ENCODE results near the gene ALPG. TPM values are rescaled to one million over a fixed set of nuclear protein-coding genes. Genes with fewer than 3 reads are reported as not detected.
"Not testable (repeated sequence)": the region's sequence is repeated elsewhere in the genome, so short reads cannot be mapped to it uniquely, and the experiment has no call there.

Gene ALPG
- total RNA-seq, 1 experiment from 2014 or later: 218 TPM

GRCh38 chr2:232447091-232447620 lies 40.5 kb downstream of the ALPG start:
- in situ Hi-C loops (cut with HindIII; ENCODE audit: low sequenced_read_pairs): no loop called here
- DNase-seq (ENCODE audit: low spot score): no peak

GRCh38 chr2:232447638-232448303 lies 41.1 kb downstream of the ALPG start:
- no peak for DNase-seq (ENCODE audit: low spot score)
- in situ Hi-C loops (cut with HindIII; ENCODE audit: low sequenced_read_pairs): no loop called here

DNA sequence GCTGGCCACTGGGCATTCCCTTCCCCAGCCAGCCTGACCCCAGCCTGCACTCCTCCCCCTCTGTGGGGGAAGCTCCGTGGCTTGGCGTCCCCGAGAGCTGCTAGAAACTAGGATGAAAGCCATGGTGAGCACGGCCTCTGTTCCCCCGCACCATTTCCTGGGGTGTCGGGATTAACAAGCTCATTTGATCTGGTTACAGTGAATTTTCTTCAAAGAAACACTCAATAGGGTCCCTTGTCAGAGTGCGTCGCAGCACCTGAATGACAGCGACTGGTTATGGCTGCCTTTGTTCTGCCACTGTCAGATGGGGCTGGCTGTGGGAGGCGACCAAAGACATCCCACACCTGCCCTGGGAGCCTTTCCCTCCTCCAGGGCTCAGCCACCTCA lies 41.7 kb downstream of the ALPG start:
- no peak for DNase-seq (ENCODE audit: low spot score)
- in situ Hi-C loops (cut with HindIII; ENCODE audit: low sequenced_read_pairs): no loop called here

- DNase-seq (ENCODE audit: low spot score): no peak
- in situ Hi-C loops (cut with HindIII; ENCODE audit: low sequenced_read_pairs): no loop called here
These were observed 43.3 kb downstream of the ALPG start for GRCh38 chr2:232449964-232450363.

DNA sequence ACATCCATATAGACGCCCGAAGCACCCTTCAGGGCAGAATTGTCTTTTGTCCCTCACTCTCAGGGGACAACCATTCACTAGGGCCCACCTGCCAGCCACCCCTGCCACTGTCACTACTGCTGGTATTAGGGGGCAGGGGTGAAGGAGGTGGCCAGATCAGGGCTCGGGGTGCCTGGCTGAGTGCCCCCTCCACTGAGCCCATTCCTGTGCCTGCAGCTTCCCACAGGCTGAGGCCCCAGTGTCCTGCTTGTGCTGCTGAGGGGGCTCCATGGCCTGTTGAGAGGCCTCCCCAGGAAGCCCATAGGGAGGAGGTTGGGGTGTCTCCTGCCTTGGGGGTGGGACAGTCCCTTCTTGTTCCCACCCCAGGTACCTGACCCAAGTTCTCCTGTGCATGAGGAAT lies 45.0 kb downstream of the ALPG start:
- DNase-seq (ENCODE audit: low spot score); in situ Hi-C loops (cut with HindIII; ENCODE audit: low sequenced_read_pairs): not testable (repeated sequence)

- DNase-seq (ENCODE audit: low spot score): no peak
- in situ Hi-C loops (cut with HindIII; ENCODE audit: low sequenced_read_pairs): no loop called here
These were observed 48.0 kb downstream of the ALPG start for GRCh38 chr2:232454630-232455029.

DNA sequence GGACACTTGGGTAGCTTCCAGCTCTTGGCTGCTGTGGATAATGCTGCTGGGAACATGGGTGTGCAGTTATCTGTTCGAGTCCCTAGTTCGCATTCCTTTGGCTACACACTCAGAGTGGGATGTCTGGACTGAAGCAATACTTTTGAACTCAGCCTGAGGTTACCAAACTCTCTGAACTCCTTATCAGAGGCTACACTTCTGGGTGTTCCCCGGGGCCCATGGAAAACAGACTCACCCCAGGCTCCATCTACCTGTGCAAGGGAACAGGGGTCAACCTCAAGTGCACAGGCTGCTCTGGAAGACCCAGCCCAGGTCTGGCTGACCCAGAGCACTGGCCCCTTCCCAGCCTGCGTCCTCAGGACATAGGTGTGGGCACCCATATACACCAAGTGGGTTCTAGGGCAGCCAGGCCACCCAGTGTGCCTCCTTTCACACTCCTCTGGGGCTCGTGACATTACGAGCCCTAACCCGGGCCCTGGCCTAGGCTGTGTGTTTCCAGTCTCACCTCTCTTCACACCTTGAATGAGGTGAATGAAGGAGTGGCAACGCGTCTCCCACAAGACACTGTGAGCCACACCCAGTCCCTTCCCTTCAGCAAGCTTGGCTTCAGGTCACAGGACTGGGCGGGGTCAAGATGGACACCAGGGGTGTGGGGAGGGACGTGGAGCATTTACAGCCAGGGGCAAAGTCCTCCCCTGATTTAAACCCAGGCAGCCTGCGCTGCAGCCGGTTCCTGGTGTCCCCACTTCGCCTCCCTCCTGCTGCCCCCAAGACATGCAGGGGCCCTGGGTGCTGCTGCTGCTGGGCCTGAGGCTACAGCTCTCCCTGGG lies 49.0 kb downstream of the ALPG start, which contains the start of gene ALPI:
Gene ALPI, plus strand, starts transcription at position 728 of the 830 bp plus-strand sequence. Its CDS starts 47 bp downstream, at position 775.
- in situ Hi-C loops (cut with HindIII; ENCODE audit: low sequenced_read_pairs): no loop called here
- DNase-seq (ENCODE audit: low spot score): no peak

GRCh38 chr2:232456296-232457120 lies 49.9 kb downstream of the ALPG start:
- in situ Hi-C loops (cut with HindIII; ENCODE audit: low sequenced_read_pairs): no loop called here
- DNase-seq (ENCODE audit: low spot score): no peak

DNA sequence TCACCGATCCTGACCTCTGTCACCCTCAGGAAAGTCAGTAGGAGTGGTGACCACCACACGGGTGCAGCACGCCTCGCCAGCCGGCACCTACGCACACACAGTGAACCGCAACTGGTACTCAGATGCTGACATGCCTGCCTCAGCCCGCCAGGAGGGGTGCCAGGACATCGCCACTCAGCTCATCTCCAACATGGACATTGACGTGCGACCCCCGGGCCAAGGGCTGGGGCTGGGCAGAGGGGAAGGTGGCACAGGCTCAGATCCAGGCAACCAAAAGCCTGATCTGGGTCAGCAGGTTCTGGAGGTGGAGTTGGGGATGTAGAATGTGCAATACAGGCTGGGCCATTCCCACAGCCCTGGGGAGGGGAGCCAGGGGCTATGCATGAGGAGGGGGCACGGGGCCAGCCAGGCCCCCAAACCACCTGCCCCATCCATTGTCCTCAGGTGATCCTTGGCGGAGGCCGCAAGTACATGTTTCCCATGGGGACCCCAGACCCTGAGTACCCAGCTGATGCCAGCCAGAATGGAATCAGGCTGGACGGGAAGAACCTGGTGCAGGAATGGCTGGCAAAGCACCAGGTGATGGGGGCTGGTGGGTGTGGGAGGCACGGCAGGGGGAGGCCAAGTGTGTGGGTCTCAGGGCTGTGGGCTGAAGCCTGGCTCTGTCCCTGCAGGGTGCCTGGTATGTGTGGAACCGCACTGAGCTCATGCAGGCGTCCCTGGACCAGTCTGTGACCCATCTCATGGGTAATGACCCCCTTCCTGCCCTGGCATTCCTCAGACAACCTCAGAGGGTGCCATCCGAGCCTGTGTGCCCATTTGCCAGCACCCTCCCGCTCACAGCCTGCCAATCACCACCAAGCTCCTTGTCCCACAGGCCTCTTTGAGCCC lies 50.7 kb downstream of the ALPG start:
- in situ Hi-C loops (cut with HindIII; ENCODE audit: low sequenced_read_pairs): no loop called here
- DNase-seq (ENCODE audit: low spot score): no peak

DNA sequence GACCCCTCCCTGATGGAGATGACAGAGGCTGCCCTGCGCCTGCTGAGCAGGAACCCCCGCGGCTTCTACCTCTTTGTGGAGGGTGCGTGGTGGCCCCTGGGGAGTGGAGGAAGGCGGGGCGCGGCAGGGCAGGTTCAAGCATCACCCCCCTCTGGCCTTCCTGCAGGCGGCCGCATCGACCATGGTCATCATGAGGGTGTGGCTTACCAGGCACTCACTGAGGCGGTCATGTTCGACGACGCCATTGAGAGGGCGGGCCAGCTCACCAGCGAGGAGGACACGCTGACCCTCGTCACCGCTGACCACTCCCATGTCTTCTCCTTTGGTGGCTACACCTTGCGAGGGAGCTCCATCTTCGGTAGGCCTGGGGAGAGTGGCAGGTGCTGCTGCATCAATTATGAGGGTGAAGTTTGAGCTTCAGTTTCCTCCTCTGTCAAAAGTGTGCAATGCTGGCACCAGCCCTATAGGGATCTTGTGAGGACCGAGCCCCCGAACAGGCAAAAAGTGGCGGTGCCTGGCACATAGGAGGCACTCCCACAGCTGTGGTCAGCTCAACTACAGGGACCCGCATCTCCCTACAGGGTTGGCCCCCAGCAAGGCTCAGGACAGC lies 51.5 kb downstream of the ALPG start:
- in situ Hi-C loops (cut with HindIII; ENCODE audit: low sequenced_read_pairs): no loop called here
- DNase-seq (ENCODE audit: low spot score): no peak

DNA sequence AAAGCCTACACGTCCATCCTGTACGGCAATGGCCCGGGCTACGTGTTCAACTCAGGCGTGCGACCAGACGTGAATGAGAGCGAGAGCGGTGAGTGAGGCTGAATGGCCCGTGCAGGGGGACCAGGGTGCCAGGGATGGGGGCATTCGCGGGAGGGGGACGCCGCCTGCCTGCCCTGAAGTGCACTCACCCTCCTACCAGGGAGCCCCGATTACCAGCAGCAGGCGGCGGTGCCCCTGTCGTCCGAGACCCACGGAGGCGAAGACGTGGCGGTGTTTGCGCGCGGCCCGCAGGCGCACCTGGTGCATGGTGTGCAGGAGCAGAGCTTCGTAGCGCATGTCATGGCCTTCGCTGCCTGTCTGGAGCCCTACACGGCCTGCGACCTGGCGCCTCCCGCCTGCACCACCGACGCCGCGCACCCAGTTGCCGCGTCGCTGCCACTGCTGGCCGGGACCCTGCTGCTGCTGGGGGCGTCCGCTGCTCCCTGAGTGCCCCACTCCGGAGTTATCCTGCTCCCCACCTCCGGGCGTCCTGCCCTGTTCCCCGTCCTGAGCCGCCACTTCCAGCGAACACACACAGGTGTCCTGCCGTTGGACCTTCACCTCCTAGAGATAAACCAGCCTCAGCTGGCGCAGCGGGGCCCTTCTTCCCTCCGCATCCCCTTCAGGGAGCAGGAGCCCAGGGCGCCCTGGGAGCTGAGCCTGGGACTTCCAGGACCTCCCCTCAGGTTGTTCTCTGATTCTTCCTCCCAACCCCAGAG lies 52.2 kb downstream of the ALPG start:
- in situ Hi-C loops (cut with HindIII; ENCODE audit: low sequenced_read_pairs): no loop called here
- DNase-seq (ENCODE audit: low spot score): no peak

GRCh38 chr2:232459419-232460035 lies 52.9 kb downstream of the ALPG start:
- in situ Hi-C loops (cut with HindIII; ENCODE audit: low sequenced_read_pairs): no loop called here

GRCh38 chr2:232460171-232460570 lies 53.5 kb downstream of the ALPG start:
- in situ Hi-C loops (cut with HindIII; ENCODE audit: low sequenced_read_pairs): no loop called here
- DNase-seq (ENCODE audit: low spot score): no peak

More at GRCh38 chr2:232459419-232460035, 52.9 kb downstream of the ALPG start:
- no peak for DNase-seq (ENCODE audit: low spot score)
